ENCODE results near the gene RAB6B.

RAB6B gene

GRCh38 chr3:133775835-133776234, 119.8 kb downstream of the RAB6B start:
- Mint-ChIP-seq H3K36me3 (ENCODE audit: low read depth) (no peaks in the 10 kb centered on the region), H3K27ac (no peak overlapping the region), H3K4me1 (no peaks in the 10 kb centered on the region), H3K4me3 (no peak overlapping the region), H3K9me3 (no peaks in the 10 kb centered on the region), H3K27me3 (ENCODE audit: low read depth, poor library complexity) (peaks cover 45% of the 10 kb centered on the region)
- DNase-seq: no peak
- no peak for TF ChIP-seq CTCF (IDR thresholded peaks at IDR 0.05)

- H3K36me3 Mint-ChIP-seq (ENCODE audit: low read depth): no peaks in the 10 kb centered on the region
- H3K27me3 Mint-ChIP-seq (ENCODE audit: low read depth, poor library complexity): peaks cover 45% of the 10 kb centered on the region
- TF ChIP-seq CTCF (IDR thresholded peaks at IDR 0.05): no peak
These were observed 120.4 kb downstream of the RAB6B start for GRCh38 chr3:133775309-133775708.

More at GRCh38 chr3:133775309-133775708, 120.4 kb downstream of the RAB6B start:
- Mint-ChIP-seq H3K4me1 (no peaks in the 10 kb centered on the region), H3K9me3 (no peaks in the 10 kb centered on the region), H3K27ac (no peak overlapping the region), H3K4me3 (no peak overlapping the region)
- DNase-seq: no peak

Data from nephron progenitor cell (in vitro differentiated cells).